ENCODE results near the gene KCNC4.
A peak's percentile ranks its signal among the peaks of the same experiment; 100 is the strongest.

Gene KCNC4

GRCh38 chr1:110170766-110171733, 39.1 kb upstream of the KCNC4 start:
- H2BK5ac ChIP-seq (ENCODE audit: low read depth, low read length, poor library complexity, severe bottlenecking), result no peak overlapping the region
- no peak overlapping the region for H2BK15ac ChIP-seq (ENCODE audit: low read depth, poor library complexity, severe bottlenecking)
- no peaks in the 10 kb centered on the region for H3K79me1 ChIP-seq (replicated peaks; ENCODE audit: low read length, poor library complexity, severe bottlenecking)
- no peak overlapping the region for H3K14ac ChIP-seq (ENCODE audit: low read length in 2 of 2)
- no peak overlapping the region for H3K9ac ChIP-seq (ENCODE audit: low read length)
- DNase-seq, result no peak
- H3K9me3 ChIP-seq (ENCODE audit: control insufficient read depth, low read length), result no peaks in the 10 kb centered on the region
- no peak overlapping the region for H3K4me2 ChIP-seq (ENCODE audit: low read length, poor library complexity, severe bottlenecking)
- H4K91ac ChIP-seq (ENCODE audit: low read length), result peak overlapping the region; percentile 3
- WGBS, result 79% methylated on average over 13 of the region's 13 CpGs
- no peak overlapping the region for H2AFZ ChIP-seq (ENCODE audit: low read depth, low read length)
- peaks cover 35 to 42% of the 10 kb centered on the region in 2 experiments for H3K27me3 ChIP-seq (ENCODE audit: control insufficient read depth in 1 of 2, insufficient read depth in 1 of 2, low read length in 2 of 2)
- H3K36me3 ChIP-seq (ENCODE audit: control insufficient read depth in 1 of 2, insufficient read depth in 2 of 2, low read depth in 1 of 2, low read length in 2 of 2), result no peaks in the 10 kb centered on the region
- no peak overlapping the region for H3K23ac ChIP-seq (ENCODE audit: low read length in 2 of 2)
- H3K4ac ChIP-seq (ENCODE audit: low read depth in 1 of 2, low read length in 2 of 2), result no peak overlapping the region
- no peak overlapping the region for H3K18ac ChIP-seq (ENCODE audit: low read depth in 1 of 2, low read length in 2 of 2)
- no peak overlapping the region for H3K4me3 ChIP-seq (ENCODE audit: insufficient read depth in 1 of 2, low read depth in 1 of 2, low read length in 2 of 2)
- H2BK12ac ChIP-seq (ENCODE audit: low read length in 2 of 2), result no peak overlapping the region
- no peak overlapping the region for H4K8ac ChIP-seq (ENCODE audit: low read length)
- H3K27ac ChIP-seq (ENCODE audit: low read length, poor library complexity, severe bottlenecking), result no peak overlapping the region
- no peak overlapping the region for H2BK120ac ChIP-seq (ENCODE audit: low read depth, low read length)
- no peaks in the 10 kb centered on the region for H3K4me1 ChIP-seq (ENCODE audit: control insufficient read depth, insufficient read depth, low read depth, low read length)
- H2AK5ac ChIP-seq (ENCODE audit: low read length, severe bottlenecking), result no peak overlapping the region

GRCh38 chr1:110172001-110172400, 38.1 kb upstream of the KCNC4 start:
- H3K23ac ChIP-seq (ENCODE audit: low read length in 2 of 2), result no peak overlapping the region
- H4K8ac ChIP-seq (ENCODE audit: low read length), result no peak overlapping the region
- no peak overlapping the region for H3K14ac ChIP-seq (ENCODE audit: low read length in 2 of 2)
- H2BK120ac ChIP-seq (ENCODE audit: low read depth, low read length), result no peak overlapping the region
- H2BK12ac ChIP-seq (ENCODE audit: low read length in 2 of 2), result no peak overlapping the region
- no peak overlapping the region for H2AK5ac ChIP-seq (ENCODE audit: low read length, severe bottlenecking)
- no peak overlapping the region for H2BK15ac ChIP-seq (ENCODE audit: low read depth, poor library complexity, severe bottlenecking)
- H3K4me2 ChIP-seq (ENCODE audit: low read length, poor library complexity, severe bottlenecking), result no peak overlapping the region
- H4K91ac ChIP-seq (ENCODE audit: low read length), result no peak overlapping the region
- H3K27ac ChIP-seq (ENCODE audit: low read length, poor library complexity, severe bottlenecking), result no peak overlapping the region
- no peaks in the 10 kb centered on the region for H3K36me3 ChIP-seq (ENCODE audit: control insufficient read depth in 1 of 2, insufficient read depth in 2 of 2, low read depth in 1 of 2, low read length in 2 of 2)
- H2AFZ ChIP-seq (ENCODE audit: low read depth, low read length), result no peak overlapping the region
- no peaks in the 10 kb centered on the region for H3K9me3 ChIP-seq (ENCODE audit: control insufficient read depth, low read length)
- peaks cover 30 to 33% of the 10 kb centered on the region in 2 experiments for H3K27me3 ChIP-seq (ENCODE audit: control insufficient read depth in 1 of 2, insufficient read depth in 1 of 2, low read length in 2 of 2)
- no peak overlapping the region for H3K9ac ChIP-seq (ENCODE audit: low read length)
- H3K79me1 ChIP-seq (replicated peaks; ENCODE audit: low read length, poor library complexity, severe bottlenecking), result no peaks in the 10 kb centered on the region
- no peaks in the 10 kb centered on the region for H3K4me1 ChIP-seq (ENCODE audit: control insufficient read depth, insufficient read depth, low read depth, low read length)
- H3K4ac ChIP-seq (ENCODE audit: low read depth in 1 of 2, low read length in 2 of 2), result no peak overlapping the region
- no peak overlapping the region for H3K4me3 ChIP-seq (ENCODE audit: insufficient read depth in 1 of 2, low read depth in 1 of 2, low read length in 2 of 2)
- 87% methylated on average over 10 of the region's 10 CpGs for WGBS
- no peak for DNase-seq
- H2BK5ac ChIP-seq (ENCODE audit: low read depth, low read length, poor library complexity, severe bottlenecking), result no peak overlapping the region
- no peak overlapping the region for H3K18ac ChIP-seq (ENCODE audit: low read depth in 1 of 2, low read length in 2 of 2)

GRCh38 chr1:110173466-110174105, 36.5 kb upstream of the KCNC4 start:
- H3K27me3 ChIP-seq (ENCODE audit: control insufficient read depth in 1 of 2, insufficient read depth in 1 of 2, low read length in 2 of 2), result peaks cover 18 to 34% of the 10 kb centered on the region in 2 experiments
- 28% methylated on average over 15 of the region's 15 CpGs for WGBS
- H3K4me1 ChIP-seq (ENCODE audit: control insufficient read depth, insufficient read depth, low read depth, low read length), result no peaks in the 10 kb centered on the region
- no peaks in the 10 kb centered on the region for H3K36me3 ChIP-seq (ENCODE audit: control insufficient read depth in 1 of 2, insufficient read depth in 2 of 2, low read depth in 1 of 2, low read length in 2 of 2)
- H3K14ac ChIP-seq (ENCODE audit: low read length in 2 of 2), result no peak overlapping the region
- peak overlapping the region; percentile 49 for H2BK15ac ChIP-seq (ENCODE audit: low read depth, poor library complexity, severe bottlenecking)
- no peak overlapping the region for H2AFZ ChIP-seq (ENCODE audit: low read depth, low read length)
- H3K4ac ChIP-seq (ENCODE audit: low read depth in 1 of 2, low read length in 2 of 2), result peak overlapping the region in 1 of 2 experiments; percentile 80
- H3K23ac ChIP-seq (ENCODE audit: low read length in 2 of 2), result no peak overlapping the region
- H2BK12ac ChIP-seq (ENCODE audit: low read length in 2 of 2), result no peak overlapping the region
- H3K9me3 ChIP-seq (ENCODE audit: control insufficient read depth, low read length), result peaks cover 3% of the 10 kb centered on the region
- no peak overlapping the region for H3K4me2 ChIP-seq (ENCODE audit: low read length, poor library complexity, severe bottlenecking)
- no peak overlapping the region for H2BK5ac ChIP-seq (ENCODE audit: low read depth, low read length, poor library complexity, severe bottlenecking)
- H2BK120ac ChIP-seq (ENCODE audit: low read depth, low read length), result no peak overlapping the region
- peak overlapping the region; percentile 73 for H4K91ac ChIP-seq (ENCODE audit: low read length)
- DNase-seq, result peak; percentile 57
- H3K18ac ChIP-seq (ENCODE audit: low read depth in 1 of 2, low read length in 2 of 2), result peak overlapping the region in 1 of 2 experiments; percentile 40
- H3K4me3 ChIP-seq (ENCODE audit: insufficient read depth in 1 of 2, low read depth in 1 of 2, low read length in 2 of 2), result no peak overlapping the region
- no peak overlapping the region for H2AK5ac ChIP-seq (ENCODE audit: low read length, severe bottlenecking)
- H3K79me1 ChIP-seq (replicated peaks; ENCODE audit: low read length, poor library complexity, severe bottlenecking), result no peaks in the 10 kb centered on the region
- H4K8ac ChIP-seq (ENCODE audit: low read length), result peak overlapping the region; percentile 69
- no peak overlapping the region for H3K9ac ChIP-seq (ENCODE audit: low read length)
- no peak overlapping the region for H3K27ac ChIP-seq (ENCODE audit: low read length, poor library complexity, severe bottlenecking)

GRCh38 chr1:110174961-110175360, 35.2 kb upstream of the KCNC4 start:
- Histone ChIP-seq H4K8ac (ENCODE audit: low read length) (no peak overlapping the region), H2BK12ac (ENCODE audit: low read length in 2 of 2) (peak overlapping the region in 1 of 2 experiments; percentile 5), H3K4me3 (ENCODE audit: insufficient read depth in 1 of 2, low read depth in 1 of 2, low read length in 2 of 2) (no peak overlapping the region), H3K36me3 (ENCODE audit: control insufficient read depth in 1 of 2, insufficient read depth in 2 of 2, low read depth in 1 of 2, low read length in 2 of 2) (no peaks in the 10 kb centered on the region), H3K4me2 (ENCODE audit: low read length, poor library complexity, severe bottlenecking) (no peak overlapping the region), H2BK5ac (ENCODE audit: low read depth, low read length, poor library complexity, severe bottlenecking) (no peak overlapping the region), H3K79me1 (replicated peaks; ENCODE audit: low read length, poor library complexity, severe bottlenecking) (no peaks in the 10 kb centered on the region), H3K27me3 (ENCODE audit: control insufficient read depth in 1 of 2, insufficient read depth in 1 of 2, low read length in 2 of 2) (peaks cover 17 to 34% of the 10 kb centered on the region in 2 experiments), H3K14ac (ENCODE audit: low read length in 2 of 2) (no peak overlapping the region), H2AFZ (ENCODE audit: low read depth, low read length) (no peak overlapping the region), H3K4ac (ENCODE audit: low read depth in 1 of 2, low read length in 2 of 2) (no peak overlapping the region), H3K9me3 (ENCODE audit: control insufficient read depth, low read length) (peaks cover 4% of the 10 kb centered on the region), H3K18ac (ENCODE audit: low read depth in 1 of 2, low read length in 2 of 2) (no peak overlapping the region), H3K9ac (ENCODE audit: low read length) (no peak overlapping the region), H3K4me1 (ENCODE audit: control insufficient read depth, insufficient read depth, low read depth, low read length) (no peaks in the 10 kb centered on the region), H4K91ac (ENCODE audit: low read length) (no peak overlapping the region), H2BK15ac (ENCODE audit: low read depth, poor library complexity, severe bottlenecking) (no peak overlapping the region), H3K27ac (ENCODE audit: low read length, poor library complexity, severe bottlenecking) (no peak overlapping the region), H2BK120ac (ENCODE audit: low read depth, low read length) (no peak overlapping the region), H3K23ac (ENCODE audit: low read length in 2 of 2) (no peak overlapping the region), H2AK5ac (ENCODE audit: low read length, severe bottlenecking) (no peak overlapping the region)
- peak; percentile 15 for DNase-seq
- 10% methylated on average over 2 of the region's 2 CpGs for WGBS

Measured in mesenchymal stem cell (in vitro differentiated cells and primary cell).